Measurements from ENCODE around the gene VPREB3.

Gene VPREB3

GRCh38 chr22:23754220-23754919, at the start of gene VPREB3:
TSS of gene VPREB3 (minus strand) at chr22:23754425. CDS start at chr22:23754363, 62 bp downstream.
- TF ChIP-seq CTCF (IDR thresholded peaks at IDR 0.05; ENCODE audit: insufficient read depth, low read length, poor library complexity, severe bottlenecking) (no peak), EZH2phosphoT487 (conservative IDR thresholded peaks at IDR 0.05; ENCODE audit: low read length) (no peak)
- H3K9me3 ChIP-seq (ENCODE audit: insufficient read depth, low read length): no peaks in the 10 kb centered on the region

GRCh38 chr22:23803001-23803819, 49.0 kb upstream of the VPREB3 start:
- peaks cover 71% of the 10 kb centered on the region for H3F3A ChIP-seq (ENCODE audit: insufficient read depth)
- H3K27me3 ChIP-seq (ENCODE audit: low read length): no peaks in the 10 kb centered on the region
- peak overlapping the region; percentile 96 for H3K27ac ChIP-seq (ENCODE audit: low read depth, low read length)
- H2AFZ ChIP-seq (ENCODE audit: low read depth, low read length, severe bottlenecking): no peak overlapping the region
- H4K20me1 ChIP-seq (ENCODE audit: low read depth, low read length): no peaks in the 10 kb centered on the region
- no peaks in the 10 kb centered on the region for H3K9me3 ChIP-seq (ENCODE audit: insufficient read depth, low read length)
- peak overlapping the region; percentile 98 for H3K4me2 ChIP-seq (ENCODE audit: low read depth, low read length, poor library complexity, severe bottlenecking)
- no peaks in the 10 kb centered on the region for H3K36me3 ChIP-seq (ENCODE audit: low read length)
- H3K79me2 ChIP-seq (ENCODE audit: insufficient read depth, low read length): peaks cover 28% of the 10 kb centered on the region
- no peaks in the 10 kb centered on the region for H3K9me2 ChIP-seq (replicated peaks; ENCODE audit: insufficient read depth, low read length)
- H3K9ac ChIP-seq (ENCODE audit: low read length): peak overlapping the region; percentile 64
- no peak for TF ChIP-seq CTCF (IDR thresholded peaks at IDR 0.05; ENCODE audit: insufficient read depth, low read length, poor library complexity, severe bottlenecking)
- TF ChIP-seq EZH2phosphoT487 (conservative IDR thresholded peaks at IDR 0.05; ENCODE audit: low read length): no peak
- H3K4me3 ChIP-seq (ENCODE audit: insufficient read depth, low read length, poor library complexity, severe bottlenecking): peak overlapping the region; percentile 68

More at GRCh38 chr22:23754220-23754919, at the start of gene VPREB3:
- Histone ChIP-seq H3F3A (ENCODE audit: insufficient read depth) (peaks cover 47% of the 10 kb centered on the region), H4K20me1 (ENCODE audit: low read depth, low read length) (no peaks in the 10 kb centered on the region), H3K27ac (ENCODE audit: low read depth, low read length) (peak within 1 kb of the TSS; percentile 92), H3K4me2 (ENCODE audit: low read depth, low read length, poor library complexity, severe bottlenecking) (peak within 1 kb of the TSS; percentile 90), H3K79me2 (ENCODE audit: insufficient read depth, low read length) (peaks cover 7% of the 10 kb centered on the region; the same call in 1 of the 2 replicates), H3K4me3 (ENCODE audit: insufficient read depth, low read length, poor library complexity, severe bottlenecking) (peak within 1 kb of the TSS; percentile 80), H3K9me2 (replicated peaks; ENCODE audit: insufficient read depth, low read length) (no peaks in the 10 kb centered on the region), H2AFZ (ENCODE audit: low read depth, low read length, severe bottlenecking) (peak within 1 kb of the TSS; percentile 58), H3K27me3 (ENCODE audit: low read length) (no peaks in the 10 kb centered on the region), H3K36me3 (ENCODE audit: low read length) (no peaks in the 10 kb centered on the region), H3K9ac (ENCODE audit: low read length) (peak within 1 kb of the TSS; percentile 93)

GRCh38 chr22:23801886-23802377, 47.7 kb upstream of the VPREB3 start:
- Histone ChIP-seq H3K27ac (ENCODE audit: low read depth, low read length) (peak overlapping the region; percentile 96), H3K36me3 (ENCODE audit: low read length) (no peaks in the 10 kb centered on the region), H3F3A (ENCODE audit: insufficient read depth) (peaks cover 71% of the 10 kb centered on the region), H3K9ac (ENCODE audit: low read length) (peak overlapping the region; percentile 64), H3K4me2 (ENCODE audit: low read depth, low read length, poor library complexity, severe bottlenecking) (peak overlapping the region; percentile 98), H3K79me2 (ENCODE audit: insufficient read depth, low read length) (peaks cover 20% of the 10 kb centered on the region), H3K27me3 (ENCODE audit: low read length) (no peaks in the 10 kb centered on the region), H3K9me2 (replicated peaks; ENCODE audit: insufficient read depth, low read length) (no peaks in the 10 kb centered on the region), H2AFZ (ENCODE audit: low read depth, low read length, severe bottlenecking) (no peak overlapping the region), H3K9me3 (ENCODE audit: insufficient read depth, low read length) (no peaks in the 10 kb centered on the region), H3K4me3 (ENCODE audit: insufficient read depth, low read length, poor library complexity, severe bottlenecking) (no peak overlapping the region), H4K20me1 (ENCODE audit: low read depth, low read length) (no peaks in the 10 kb centered on the region)
- TF ChIP-seq EZH2phosphoT487 (conservative IDR thresholded peaks at IDR 0.05; ENCODE audit: low read length) (no peak), CTCF (IDR thresholded peaks at IDR 0.05; ENCODE audit: insufficient read depth, low read length, poor library complexity, severe bottlenecking) (no peak)
